Epithelial cell of esophagus (primary cell): ENCODE measurements around the gene RHEBL1.

Source experiments
- DNase-seq: peaks from one replicate; pipeline ENCODE4 v3.0.0; 2010; ENCODE audit warnings: low read depth
- H3K4me3 ChIP-seq: 2 replicates; pipeline ENCODE4 v1.5.1; 2011; ENCODE audit warnings: mild to moderate bottlenecking, low read length, control low read depth
- TF ChIP-seq, protein P1 (sequence below): IDR thresholded peaks from 2 replicates; pipeline ENCODE4 v1.5.1; 2011; ENCODE audit warnings: low read depth, mild to moderate bottlenecking, low read length, control low read depth, inconsistent platforms; ENCODE audit not compliant: insufficient read depth; ENCODE audit errors: missing control alignments

RHEBL1 gene

DNA sequence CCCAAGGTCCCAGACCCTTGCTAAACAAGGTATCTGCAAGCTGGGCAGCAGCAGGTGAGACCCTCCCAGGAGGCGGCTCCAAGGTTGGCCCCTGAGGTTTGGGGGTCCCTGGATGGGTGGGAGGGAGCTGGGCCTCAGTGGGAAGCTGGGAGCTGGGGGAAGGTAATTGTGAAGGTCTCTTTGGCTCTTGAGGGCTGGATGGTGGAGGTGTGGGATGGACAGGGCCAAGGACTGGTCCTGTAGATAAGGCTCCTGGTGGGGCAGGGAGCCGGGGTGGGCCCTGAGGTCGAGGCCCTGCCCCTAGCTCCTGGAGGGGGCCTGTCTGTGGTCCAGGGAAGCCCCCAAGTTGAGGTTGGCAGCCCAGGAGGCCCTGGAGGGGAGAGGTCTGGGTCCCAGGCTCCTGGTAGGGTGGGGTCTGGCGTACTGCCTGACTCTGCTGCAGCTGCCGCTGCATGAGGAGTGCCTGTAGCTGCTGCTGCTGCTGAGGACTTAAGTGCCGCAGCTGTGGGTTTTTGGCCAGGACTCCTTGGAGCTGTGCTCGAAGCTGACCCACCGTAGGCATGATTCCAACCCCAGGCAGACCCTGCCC is 38.1 kb downstream of the RHEBL1 start:
- no peak overlapping the region for H3K4me3 ChIP-seq
- DNase-seq, result no peak
- TF ChIP-seq, protein P1, sequence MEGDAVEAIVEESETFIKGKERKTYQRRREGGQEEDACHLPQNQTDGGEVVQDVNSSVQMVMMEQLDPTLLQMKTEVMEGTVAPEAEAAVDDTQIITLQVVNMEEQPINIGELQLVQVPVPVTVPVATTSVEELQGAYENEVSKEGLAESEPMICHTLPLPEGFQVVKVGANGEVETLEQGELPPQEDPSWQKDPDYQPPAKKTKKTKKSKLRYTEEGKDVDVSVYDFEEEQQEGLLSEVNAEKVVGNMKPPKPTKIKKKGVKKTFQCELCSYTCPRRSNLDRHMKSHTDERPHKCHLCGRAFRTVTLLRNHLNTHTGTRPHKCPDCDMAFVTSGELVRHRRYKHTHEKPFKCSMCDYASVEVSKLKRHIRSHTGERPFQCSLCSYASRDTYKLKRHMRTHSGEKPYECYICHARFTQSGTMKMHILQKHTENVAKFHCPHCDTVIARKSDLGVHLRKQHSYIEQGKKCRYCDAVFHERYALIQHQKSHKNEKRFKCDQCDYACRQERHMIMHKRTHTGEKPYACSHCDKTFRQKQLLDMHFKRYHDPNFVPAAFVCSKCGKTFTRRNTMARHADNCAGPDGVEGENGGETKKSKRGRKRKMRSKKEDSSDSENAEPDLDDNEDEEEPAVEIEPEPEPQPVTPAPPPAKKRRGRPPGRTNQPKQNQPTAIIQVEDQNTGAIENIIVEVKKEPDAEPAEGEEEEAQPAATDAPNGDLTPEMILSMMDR, result no peak

DNA sequence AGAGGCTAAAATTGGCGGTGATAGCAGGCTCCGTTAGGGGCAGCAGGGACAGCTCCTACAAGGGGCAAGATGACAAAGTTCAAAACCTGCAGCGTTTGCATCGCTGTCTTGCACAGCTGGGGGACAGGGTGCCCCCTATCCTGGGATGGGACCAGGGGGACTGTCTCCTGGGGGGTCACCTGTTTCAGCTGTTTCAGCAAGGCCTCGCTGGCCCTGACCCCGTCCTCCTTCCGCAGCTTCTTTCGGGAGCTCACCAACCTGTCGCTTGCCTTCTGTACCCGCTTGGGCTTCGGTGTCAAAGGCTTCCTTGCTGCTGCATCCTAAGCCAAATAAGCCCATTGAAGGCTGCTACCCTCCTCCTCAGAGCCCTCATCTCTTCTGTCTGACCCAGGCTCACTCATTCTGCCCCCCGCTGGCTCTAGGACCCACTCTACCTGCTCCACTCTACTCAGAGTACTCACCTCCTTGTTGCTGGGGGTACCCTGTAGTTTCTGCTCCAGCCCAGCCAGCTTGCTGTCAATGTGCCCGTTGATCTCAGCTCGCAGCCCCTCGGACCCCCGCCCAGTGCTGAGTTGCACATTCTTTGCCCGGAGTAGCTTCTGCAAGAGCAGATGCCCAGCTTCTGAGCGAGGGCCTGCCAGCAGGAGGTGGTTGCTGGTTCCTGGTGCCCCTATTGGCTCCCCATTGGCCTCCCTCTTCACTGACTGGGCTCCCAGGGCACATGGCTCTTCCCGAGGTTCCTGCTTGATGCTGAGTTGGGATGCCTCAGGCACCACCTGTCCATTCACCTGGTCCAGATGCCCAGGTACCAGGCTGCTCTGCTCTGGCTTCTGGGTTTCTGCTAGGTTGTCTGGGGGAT is 38.8 kb downstream of the RHEBL1 start:
- TF ChIP-seq, protein P1, result no peak
- DNase-seq, result no peak
- H3K4me3 ChIP-seq, result no peak overlapping the region

DNA sequence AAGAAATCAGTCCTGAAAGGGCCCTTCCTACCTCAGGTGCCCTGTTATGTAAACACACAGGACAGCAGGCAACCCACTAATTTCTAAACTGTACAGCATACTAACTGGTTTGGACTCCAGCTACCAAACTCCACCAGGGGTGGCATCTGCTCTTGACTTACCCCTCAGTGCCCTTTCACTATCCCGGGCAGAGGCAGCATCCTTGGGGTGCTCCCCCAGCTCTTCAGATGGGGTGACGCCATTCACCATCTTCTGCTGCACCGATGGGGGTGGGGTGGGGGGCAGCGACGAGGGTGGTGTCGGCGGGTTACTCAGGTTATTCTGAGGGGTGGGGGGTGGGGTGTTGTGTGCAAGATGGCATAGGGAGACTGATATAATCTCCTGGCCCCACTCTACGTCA is 39.7 kb downstream of the RHEBL1 start:
- TF ChIP-seq, protein P1, result no peak
- DNase-seq, result no peak
- H3K4me3 ChIP-seq, result no peak overlapping the region

DNA sequence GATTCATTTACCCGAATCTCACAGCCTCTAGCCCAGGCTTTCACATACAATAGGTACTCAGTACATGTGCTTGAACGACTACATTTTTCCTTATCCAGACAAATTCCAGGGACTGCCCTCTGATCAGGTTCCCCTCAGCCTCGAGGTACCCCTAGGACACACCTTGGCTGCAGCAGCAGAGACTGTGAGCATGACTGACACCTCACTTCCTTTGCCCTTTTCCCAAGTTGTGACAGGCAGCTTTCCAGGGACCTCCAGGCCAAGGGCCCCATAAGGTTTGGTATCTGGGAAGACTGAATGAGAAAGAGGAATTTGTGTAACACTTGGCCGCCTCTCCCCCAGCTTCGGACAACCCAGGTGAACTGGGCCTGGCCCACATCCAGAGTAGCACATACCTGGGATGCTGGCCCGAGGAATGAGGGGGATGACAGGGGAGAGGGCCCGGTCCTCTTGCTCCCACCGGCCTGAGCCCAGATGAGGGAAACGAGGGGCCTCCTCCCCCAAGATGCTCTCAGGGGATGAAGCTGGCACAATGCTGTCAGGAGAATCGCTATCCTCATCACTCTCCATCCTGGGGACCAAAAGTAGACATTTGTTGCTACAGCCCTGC is 41.0 kb downstream of the RHEBL1 start:
- no peak overlapping the region for H3K4me3 ChIP-seq
- TF ChIP-seq, protein P1, result no peak

DNA sequence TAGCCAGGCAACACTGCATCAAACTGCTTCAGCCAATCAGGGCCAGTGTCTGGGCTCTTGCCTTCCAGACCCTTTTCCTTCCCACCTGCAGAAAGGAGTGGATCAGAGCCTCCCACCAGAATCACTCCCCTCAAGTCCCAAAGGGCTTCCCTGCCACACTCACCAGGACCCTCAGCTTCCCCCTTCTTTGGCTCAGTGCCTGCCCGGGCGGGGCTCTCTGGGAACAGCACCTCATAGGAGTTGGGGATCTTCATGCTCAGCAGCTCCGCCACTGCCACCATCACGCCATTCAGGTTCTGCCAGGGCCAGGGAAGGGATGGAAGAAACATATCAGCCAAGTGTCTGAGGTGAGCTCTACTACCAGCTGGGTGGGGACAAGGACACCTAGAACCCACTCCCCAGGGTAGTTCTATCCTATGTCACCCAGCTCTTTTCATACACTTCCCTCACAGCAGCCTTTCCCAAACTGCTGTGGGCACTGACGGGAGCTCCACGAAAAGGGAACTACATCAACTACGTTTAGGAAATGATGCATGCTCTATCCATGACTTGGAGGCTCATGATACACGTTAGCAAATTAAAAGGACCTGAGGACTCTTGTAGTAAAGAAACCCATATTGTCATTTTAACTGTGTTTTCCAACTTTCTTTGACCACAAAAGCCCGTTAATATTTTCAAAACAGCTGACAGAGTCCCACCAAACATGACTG is 41.8 kb downstream of the RHEBL1 start:
- no peak for DNase-seq
- TF ChIP-seq, protein P1, result no peak
- no peak overlapping the region for H3K4me3 ChIP-seq

More for the DNA sequence above, 41.0 kb downstream of the RHEBL1 start:
- DNase-seq, result no peak

DNA sequence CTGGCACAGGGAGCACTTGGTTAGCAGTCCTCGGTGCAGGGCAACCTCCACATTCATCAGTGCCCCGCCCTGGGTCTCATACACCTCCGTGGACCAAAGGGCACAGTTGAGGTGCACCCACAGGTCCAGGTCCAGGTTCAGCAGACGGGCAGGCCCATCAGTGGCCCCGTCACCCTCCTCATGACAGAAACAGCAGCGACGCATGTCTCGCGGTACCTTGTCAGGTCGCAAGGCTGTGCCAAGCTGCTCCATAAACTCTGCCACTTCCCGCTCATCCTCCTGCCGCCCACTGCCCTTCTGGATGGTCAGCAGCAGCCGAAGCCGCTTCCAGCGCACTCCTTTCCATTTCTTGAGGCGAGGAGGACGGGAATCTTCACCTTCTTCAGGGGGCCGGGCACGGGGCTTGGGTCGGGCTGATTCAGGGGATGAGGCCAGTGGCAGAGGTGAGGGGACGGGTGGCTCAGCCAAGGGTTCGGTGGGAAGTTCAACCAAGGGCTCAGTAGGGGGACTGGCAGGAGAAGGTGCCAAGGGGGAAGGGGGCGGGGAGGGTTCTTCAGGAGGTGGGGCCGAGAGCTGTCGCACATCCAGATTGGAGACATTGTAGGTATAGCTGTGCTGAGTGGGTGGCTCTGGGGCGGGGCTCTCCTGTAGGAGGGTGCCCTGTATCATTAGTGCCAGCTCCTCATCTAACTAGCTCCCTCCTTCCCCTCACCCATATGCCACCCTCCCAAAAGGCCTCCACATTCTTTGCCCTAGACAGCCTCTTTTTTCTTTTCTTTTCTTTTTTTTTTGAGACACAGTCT is 42.9 kb downstream of the RHEBL1 start:
- TF ChIP-seq, protein P1, result no peak
- H3K4me3 ChIP-seq, result no peak overlapping the region
- DNase-seq, result no peak
